Osteoblast (primary cell): ENCODE data around the gene PHKG2. TPM values are rescaled to one million over a fixed set of nuclear protein-coding genes. Genes with fewer than 3 reads are reported as not detected.

ENCODE experiments used
- DNase-seq: peaks from one replicate; pipeline ENCODE4 v3.0.0; 2011; ENCODE audit warnings: low spot score, mixed read lengths; ENCODE audit not compliant: insufficient read length; ENCODE audit errors: missing footprints
- H2AFZ ChIP-seq: 2 replicates; pipeline ENCODE4 v1.6.0; 2011; ENCODE audit warnings: mild to moderate bottlenecking, low read length
- H3K27ac ChIP-seq: 2 replicates; pipeline ENCODE4 v1.5.1; 2011; ENCODE audit warnings: mild to moderate bottlenecking, low read depth, low read length, moderate library complexity
- H3K27me3 ChIP-seq: 2 replicates; pipeline ENCODE4 v1.6.0; 2012; ENCODE audit warnings: mild to moderate bottlenecking, control low read depth, inconsistent platforms, low read length, moderate library complexity; ENCODE audit not compliant: insufficient read depth
- H3K36me3 ChIP-seq: 2 replicates; pipeline ENCODE4 v1.5.1; 2011; ENCODE audit warnings: mild to moderate bottlenecking, low read length, control low read depth, moderate library complexity; ENCODE audit not compliant: insufficient read depth
- H3K4me1 ChIP-seq: 2 replicates; pipeline ENCODE4 v1.5.1; 2011; ENCODE audit warnings: mild to moderate bottlenecking, low read length, control low read depth, moderate library complexity; ENCODE audit not compliant: insufficient read depth
- H3K4me2 ChIP-seq: 2 replicates; pipeline ENCODE4 v1.6.0; 2011; ENCODE audit warnings: mild to moderate bottlenecking, low read length; ENCODE audit not compliant: insufficient read depth
- H3K4me3 ChIP-seq: fragments of 200-600 bp; sonication (generic); 3 replicates; pipeline ENCODE4 v1.5.1; 2012; ENCODE audit warnings: mild to moderate bottlenecking, low read length, inconsistent platforms; ENCODE audit not compliant: insufficient read depth
- H3K79me2 ChIP-seq: 2 replicates; pipeline ENCODE4 v1.6.0; 2012; ENCODE audit warnings: mild to moderate bottlenecking, low read length, control low read depth, inconsistent platforms; ENCODE audit not compliant: insufficient read depth
- H3K9me3 ChIP-seq: 2 replicates; pipeline ENCODE4 v1.5.1; 2011; ENCODE audit warnings: low read depth, low read length, control low read depth
- H4K20me1 ChIP-seq: 2 replicates; pipeline ENCODE4 v1.6.0; 2012; ENCODE audit warnings: mild to moderate bottlenecking, low read length, control low read depth; ENCODE audit not compliant: insufficient read depth
- total RNA-seq: library from RNA; depleted of rRNA; stranded (reverse); fragments of >200 nt; gene quantifications from 2 replicates; pipeline ENCODE4 v1.2.3, GENCODE V29; 2012
- TF ChIP-seq, protein P1 (sequence below): IDR thresholded peaks from 2 replicates; pipeline ENCODE4 v1.5.1; 2011; ENCODE audit warnings: mild to moderate bottlenecking, low read depth, low read length, moderate library complexity; ENCODE audit errors: extremely low read depth

Gene PHKG2
- total RNA-seq, 1 donor = 25.0 TPM

DNA sequence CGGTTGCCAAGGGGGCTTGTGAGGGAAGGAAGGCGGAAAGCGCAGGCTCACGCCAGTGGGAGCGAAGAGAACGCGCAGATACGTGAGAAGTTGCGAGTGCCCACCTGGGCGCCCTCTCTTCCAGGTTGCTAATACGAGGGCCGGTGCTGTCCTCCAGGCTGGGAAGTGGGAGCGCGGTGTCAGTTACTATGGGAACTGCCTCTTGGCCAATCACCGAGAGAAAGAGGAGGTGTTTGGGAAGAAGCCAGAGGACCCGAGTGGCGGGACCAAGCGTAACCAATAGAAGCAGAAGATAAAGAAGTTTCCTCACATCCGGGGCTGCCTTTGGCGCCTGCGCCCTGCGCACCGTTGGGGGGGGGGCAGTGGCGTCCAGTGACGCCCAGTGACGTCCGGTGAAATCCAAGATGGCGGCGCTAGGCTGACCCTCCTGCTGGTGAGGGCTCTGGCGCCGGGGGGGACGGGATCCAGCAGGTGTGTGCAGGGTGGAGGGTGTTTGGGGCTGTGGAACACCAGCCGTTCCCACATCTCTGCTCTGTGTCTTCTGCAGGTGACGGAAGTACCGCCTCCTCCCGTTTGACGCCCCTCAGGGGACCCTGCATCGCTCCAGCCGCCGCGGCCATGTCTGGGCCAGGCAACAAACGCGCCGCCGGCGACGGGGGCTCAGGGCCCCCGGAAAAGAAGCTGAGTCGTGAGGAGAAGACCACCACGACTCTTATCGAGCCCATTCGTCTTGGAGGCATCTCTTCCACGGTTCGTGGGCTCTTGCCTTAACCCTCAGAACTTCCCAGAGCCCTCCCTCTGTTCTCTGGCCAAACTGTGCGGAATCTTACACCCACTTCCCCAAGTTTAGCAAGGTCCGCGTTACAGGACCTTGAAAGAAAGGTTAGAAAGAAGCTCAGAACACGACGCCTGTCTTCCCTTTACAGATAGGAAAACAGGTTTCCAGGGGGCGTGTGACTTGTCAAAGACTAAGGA, 14.0 kb downstream of the PHKG2 start, which contains the start of the genes CFAP119 and RNF40:
Gene CFAP119, minus strand, starts transcription at position 135 of the 975 bp plus-strand sequence. CDS start 314 bp downstream, outside the sequence.
Gene RNF40, plus strand, starts transcription at position 395 of the 975 bp plus-strand sequence. Its CDS starts 224 bp downstream, at position 619.
- Histone ChIP-seq H2AFZ (peak within 1 kb of the TSS; percentile 95), H3K36me3 (peaks cover 43% of the 10 kb centered on the region), H3K27me3 (no peaks in the 10 kb centered on the region), H3K9me3 (no peaks in the 10 kb centered on the region), H4K20me1 (peaks cover 20% of the 10 kb centered on the region), H3K4me1 (peaks cover 25% of the 10 kb centered on the region), H3K4me3 (peak within 1 kb of the TSS; percentile 94), H3K27ac (peak within 1 kb of the TSS; percentile 91), H3K79me2 (peaks cover 36% of the 10 kb centered on the region), H3K4me2 (peak within 1 kb of the TSS; percentile 100)
- TF ChIP-seq, protein P1, sequence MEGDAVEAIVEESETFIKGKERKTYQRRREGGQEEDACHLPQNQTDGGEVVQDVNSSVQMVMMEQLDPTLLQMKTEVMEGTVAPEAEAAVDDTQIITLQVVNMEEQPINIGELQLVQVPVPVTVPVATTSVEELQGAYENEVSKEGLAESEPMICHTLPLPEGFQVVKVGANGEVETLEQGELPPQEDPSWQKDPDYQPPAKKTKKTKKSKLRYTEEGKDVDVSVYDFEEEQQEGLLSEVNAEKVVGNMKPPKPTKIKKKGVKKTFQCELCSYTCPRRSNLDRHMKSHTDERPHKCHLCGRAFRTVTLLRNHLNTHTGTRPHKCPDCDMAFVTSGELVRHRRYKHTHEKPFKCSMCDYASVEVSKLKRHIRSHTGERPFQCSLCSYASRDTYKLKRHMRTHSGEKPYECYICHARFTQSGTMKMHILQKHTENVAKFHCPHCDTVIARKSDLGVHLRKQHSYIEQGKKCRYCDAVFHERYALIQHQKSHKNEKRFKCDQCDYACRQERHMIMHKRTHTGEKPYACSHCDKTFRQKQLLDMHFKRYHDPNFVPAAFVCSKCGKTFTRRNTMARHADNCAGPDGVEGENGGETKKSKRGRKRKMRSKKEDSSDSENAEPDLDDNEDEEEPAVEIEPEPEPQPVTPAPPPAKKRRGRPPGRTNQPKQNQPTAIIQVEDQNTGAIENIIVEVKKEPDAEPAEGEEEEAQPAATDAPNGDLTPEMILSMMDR = no peak
- peak; percentile 100 for DNase-seq

DNA sequence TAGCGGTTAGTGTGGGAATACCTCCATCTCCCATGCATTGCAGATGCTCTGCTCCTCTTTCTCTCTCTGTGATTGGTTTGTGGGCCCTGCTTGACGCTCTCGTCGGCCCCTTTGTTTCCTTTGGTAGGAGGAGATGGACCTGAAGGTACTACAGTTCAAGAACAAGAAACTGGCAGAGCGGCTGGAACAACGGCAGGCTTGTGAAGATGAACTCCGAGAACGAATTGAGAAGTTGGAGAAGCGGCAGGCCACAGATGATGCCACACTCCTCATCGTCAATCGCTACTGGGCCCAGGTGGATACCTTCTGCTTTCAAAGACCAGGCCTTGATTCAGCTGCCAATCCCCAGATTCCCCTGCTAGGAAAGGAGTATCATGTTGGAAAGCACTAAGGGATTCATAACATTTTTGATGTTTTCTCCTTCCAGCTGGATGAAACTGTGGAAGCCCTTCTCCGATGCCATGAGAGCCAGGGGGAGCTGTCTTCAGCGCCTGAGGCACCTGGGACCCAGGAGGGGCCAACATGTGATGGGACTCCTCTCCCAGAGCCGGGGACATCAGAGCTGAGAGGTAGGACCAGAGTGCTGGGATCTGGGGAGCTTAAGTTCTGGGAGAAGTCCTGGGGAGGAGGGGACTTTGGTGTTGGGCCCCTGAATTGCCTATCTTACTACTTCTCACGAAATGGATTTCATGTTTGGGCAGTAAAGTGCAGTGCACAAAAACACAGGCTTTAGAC, 14.9 kb downstream of the PHKG2 start:
- Histone ChIP-seq H3K27ac (peak overlapping the region; percentile 91), H2AFZ (no peak overlapping the region), H3K79me2 (peaks cover 36% of the 10 kb centered on the region), H3K4me3 (peak overlapping the region; percentile 94), H4K20me1 (peaks cover 23% of the 10 kb centered on the region), H3K36me3 (peaks cover 51% of the 10 kb centered on the region), H3K4me1 (peaks cover 25% of the 10 kb centered on the region), H3K4me2 (peak overlapping the region; percentile 100), H3K27me3 (no peaks in the 10 kb centered on the region), H3K9me3 (no peaks in the 10 kb centered on the region)
- peak; percentile 54 for DNase-seq
- TF ChIP-seq, protein P1 = no peak

DNA sequence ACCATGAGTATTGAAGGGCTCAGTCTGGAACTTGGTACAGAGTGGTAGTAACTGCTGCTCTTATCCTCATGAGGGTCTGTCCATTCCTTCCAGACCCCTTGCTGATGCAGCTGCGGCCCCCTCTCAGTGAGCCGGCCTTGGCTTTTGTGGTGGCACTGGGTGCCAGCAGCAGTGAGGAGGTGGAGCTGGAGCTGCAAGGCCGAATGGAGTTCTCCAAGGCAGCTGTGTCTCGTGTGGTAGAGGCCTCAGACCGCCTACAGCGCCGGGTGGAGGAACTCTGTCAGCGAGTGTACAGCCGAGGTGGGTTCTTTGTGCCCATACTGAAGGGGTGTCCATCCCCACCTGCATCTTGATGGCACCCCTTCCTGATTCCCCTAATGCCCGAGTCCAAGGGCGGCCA, 15.9 kb downstream of the PHKG2 start:
- Histone ChIP-seq H4K20me1 (peaks cover 23% of the 10 kb centered on the region), H3K27ac (peak overlapping the region; percentile 91), H3K4me2 (peak overlapping the region; percentile 100), H3K36me3 (peaks cover 60% of the 10 kb centered on the region), H3K4me1 (peaks cover 25% of the 10 kb centered on the region), H3K4me3 (no peak overlapping the region), H3K79me2 (peaks cover 36% of the 10 kb centered on the region), H2AFZ (no peak overlapping the region), H3K9me3 (no peaks in the 10 kb centered on the region), H3K27me3 (no peaks in the 10 kb centered on the region)
- DNase-seq = peak; percentile 8
- TF ChIP-seq, protein P1 = no peak
